Liver (tissue), 3 donors: Measurements from ENCODE around the gene COG2.

Experiments used
- CTCF ChIP-seq: fragments of 150-350 bp; IDR thresholded peaks from 2 replicates; pipeline ENCODE4 v1.5.1; 2017; ENCODE audit warnings: improper control_type of control experiment, low read depth, low read length; ENCODE audit not compliant: missing input control
- FOXA1 ChIP-seq: IDR thresholded peaks from 2 replicates; pipeline ENCODE4 v1.6.1; 2016; ENCODE audit warnings: antibody characterized with exemption
- TAF1 ChIP-seq: conservative IDR thresholded peaks from 2 replicates; pipeline ENCODE4 v1.6.1; 2016; ENCODE audit warnings: antibody characterized with exemption, mild to moderate bottlenecking
- YY1 ChIP-seq: IDR thresholded peaks from 2 replicates; pipeline ENCODE4 v1.6.1; 2016; ENCODE audit warnings: antibody characterized with exemption, mild to moderate bottlenecking
- donor health status: healthy.
- donor health status: healthy.

- TF ChIP-seq CTCF, result no peak
- TF ChIP-seq YY1, result no peak
- no peak for TF ChIP-seq FOXA1
- TF ChIP-seq TAF1, result no peak
These were observed 59.2 kb downstream of the COG2 start for GRCh38 chr1:230701434-230701833.
